HEK293T (cell line): Measurements from ENCODE around the gene SLC25A26.

Source experiments
- CTCF ChIA-PET: fragments of 350-600 bp; formaldehyde crosslinking; extraction: SDS; loops from one replicate; lab custom pipeline; 2021; ENCODE audit warnings: antibody characterized with exemption, inconsistent platforms; lab: Yijun Ruan, JAX
- POLR2A ChIA-PET: fragments of 350-600 bp; formaldehyde crosslinking; extraction: SDS; loops from one replicate; lab custom pipeline; 2020; ENCODE audit warnings: antibody characterized with exemption, inconsistent platforms; lab: Yijun Ruan, JAX
- DNase-seq: peaks from one replicate; pipeline ENCODE4 v3.0.0; 2012; ENCODE audit warnings: mixed read lengths; ENCODE audit errors: extremely low spot score
- ARNT ChIP-seq: fragments of 450-650 bp; IDR thresholded peaks from 2 replicates; pipeline ENCODE4 v1.6.1; 2017; ENCODE audit warnings: mild to moderate bottlenecking
- BHLHE40 ChIP-seq: fragments of 450-650 bp; IDR thresholded peaks from 2 replicates; pipeline ENCODE4 v1.6.1; 2016; ENCODE audit warnings: mild to moderate bottlenecking, moderate library complexity, borderline replicate concordance
- CTBP1 ChIP-seq: fragments of 450-650 bp; IDR thresholded peaks from 2 replicates; pipeline ENCODE4 v1.6.1; 2016; ENCODE audit warnings: borderline replicate concordance
- ELF4 ChIP-seq: fragments of 450-650 bp; IDR thresholded peaks from 2 replicates; pipeline ENCODE4 v1.6.1; 2017; ENCODE audit warnings: antibody characterized with exemption
- FOXA1 ChIP-seq: fragments of 450-650 bp; IDR thresholded peaks from 2 replicates; pipeline ENCODE4 v1.6.1; 2016; ENCODE audit warnings: mild to moderate bottlenecking
- FOXK2 ChIP-seq: fragments of 450-650 bp; IDR thresholded peaks from 2 replicates; pipeline ENCODE4 v1.6.1; 2016; ENCODE audit warnings: mild to moderate bottlenecking
- FOXM1 ChIP-seq: fragments of 450-650 bp; IDR thresholded peaks from 2 replicates; pipeline ENCODE4 v1.6.1; 2017; ENCODE audit warnings: mild to moderate bottlenecking, borderline replicate concordance
- HDGF ChIP-seq: fragments of 450-650 bp; IDR thresholded peaks from 2 replicates; pipeline ENCODE4 v1.6.1; 2017; ENCODE audit warnings: antibody characterized with exemption, borderline replicate concordance
- L3MBTL2 ChIP-seq: fragments of 450-650 bp; conservative IDR thresholded peaks from 2 replicates; pipeline ENCODE4 v1.6.1; 2016; ENCODE audit warnings: mild to moderate bottlenecking
- LEF1 ChIP-seq: fragments of 450-650 bp; IDR thresholded peaks from 2 replicates; pipeline ENCODE4 v1.6.1; 2017; ENCODE audit warnings: mild to moderate bottlenecking, borderline replicate concordance
- NFRKB ChIP-seq: fragments of 450-650 bp; IDR thresholded peaks from 2 replicates; pipeline ENCODE4 v1.6.1; 2016; ENCODE audit warnings: mild to moderate bottlenecking, moderate library complexity
- PKNOX1 ChIP-seq: fragments of 450-650 bp; IDR thresholded peaks from 2 replicates; pipeline ENCODE4 v1.6.1; 2016
- SP1 ChIP-seq: fragments of 450-650 bp; IDR thresholded peaks from 2 replicates; pipeline ENCODE4 v1.6.1; 2017
- SUZ12 ChIP-seq: fragments of 450-650 bp; IDR thresholded peaks from 2 replicates; pipeline ENCODE4 v1.6.1; 2016; ENCODE audit warnings: mild to moderate bottlenecking
- TARDBP ChIP-seq: fragments of 450-650 bp; IDR thresholded peaks from 2 replicates; pipeline ENCODE4 v1.6.1; 2016
- ZNF384 ChIP-seq: fragments of 450-650 bp; IDR thresholded peaks from 2 replicates; pipeline ENCODE4 v1.6.1; 2016

SLC25A26 gene

DNA sequence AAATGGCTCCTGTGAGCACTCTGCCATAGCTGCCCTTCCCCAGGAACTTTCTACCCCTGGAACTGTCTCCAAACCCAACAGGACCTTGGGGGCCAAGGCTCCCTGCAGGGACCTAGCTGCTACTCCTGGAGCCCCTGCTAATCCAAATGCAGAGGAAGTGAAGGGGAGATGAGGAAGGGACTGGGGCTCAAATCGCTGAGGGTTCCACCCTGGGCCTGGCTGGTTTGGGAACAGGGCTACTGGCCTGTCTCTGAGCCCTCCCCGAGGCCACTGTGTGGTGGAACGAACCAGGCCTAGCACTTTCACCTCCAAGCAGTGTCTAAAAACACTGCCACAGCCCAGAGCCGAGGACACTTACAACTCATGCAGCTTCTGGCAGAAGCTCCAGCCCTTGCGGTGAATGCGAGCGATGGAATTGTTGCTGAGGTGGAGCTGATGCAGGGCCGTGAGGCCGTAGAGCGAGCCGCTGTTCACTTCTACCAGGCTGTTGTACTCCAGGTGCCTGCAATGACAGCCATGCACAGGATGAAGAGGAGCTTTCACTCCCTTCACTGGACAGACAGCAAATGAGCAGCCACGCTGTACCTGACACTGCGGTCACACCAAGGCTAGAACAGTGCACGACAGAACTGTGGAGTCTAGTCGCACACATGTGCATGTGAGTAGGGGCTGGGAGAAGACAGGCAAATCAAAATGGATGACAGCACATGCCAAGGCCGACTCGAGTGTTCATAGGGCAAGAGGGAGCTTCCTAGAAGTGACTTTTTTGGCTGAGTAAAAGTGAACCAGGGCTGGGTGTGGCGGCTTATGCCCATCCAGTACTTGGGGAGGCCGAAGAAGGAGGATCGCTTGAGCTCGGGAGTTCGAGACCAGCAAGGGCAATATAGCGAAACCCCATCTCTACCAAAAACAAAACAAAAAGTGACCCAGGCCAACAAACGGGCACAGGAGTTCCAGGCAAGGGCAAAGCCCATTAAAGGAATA, 189.3 kb downstream of the SLC25A26 start:
- TF ChIP-seq L3MBTL2 (no peak), BHLHE40 (no peak), ELF4 (no peak), SP1 (no peak), LEF1 (no peak), CTBP1 (no peak), SUZ12 (no peak), PKNOX1 (no peak), ARNT (no peak), FOXK2 (no peak), NFRKB (no peak)
- POLR2A ChIA-PET = no interaction called here
- CTCF ChIA-PET = no interaction called here
- DNase-seq = no peak

GRCh38 chr3:66410976-66411375, 190.2 kb downstream of the SLC25A26 start:
- POLR2A ChIA-PET = no interaction called here
- TF ChIP-seq HDGF (no peak), SP1 (no peak), LEF1 (no peak), NFRKB (no peak), BHLHE40 (no peak), FOXK2 (no peak), ZNF384 (no peak), FOXA1 (no peak), ELF4 (no peak), CTBP1 (no peak), TARDBP (no peak), L3MBTL2 (no peak), SUZ12 (no peak)
- CTCF ChIA-PET = no interaction called here
- no peak for DNase-seq

GRCh38 chr3:66411474-66411873, 190.7 kb downstream of the SLC25A26 start:
- ChIA-PET CTCF (no interaction called here), POLR2A (no interaction called here)
- TF ChIP-seq HDGF (no peak), SUZ12 (no peak), L3MBTL2 (no peak), BHLHE40 (no peak), ELF4 (no peak), ARNT (no peak), SP1 (no peak), FOXM1 (no peak), LEF1 (no peak), FOXA1 (no peak), FOXK2 (no peak), NFRKB (no peak), ZNF384 (no peak), CTBP1 (no peak), PKNOX1 (no peak), TARDBP (no peak)
- DNase-seq = no peak

GRCh38 chr3:66411961-66412887, 191.4 kb downstream of the SLC25A26 start:
- ChIA-PET CTCF (no interaction called here), POLR2A (no interaction called here)
- no peak for DNase-seq
- TF ChIP-seq L3MBTL2 (no peak), TARDBP (no peak), HDGF (no peak), CTBP1 (no peak), FOXA1 (no peak), FOXK2 (no peak), LEF1 (no peak), FOXM1 (no peak), BHLHE40 (no peak), SUZ12 (no peak), ARNT (no peak)

DNA sequence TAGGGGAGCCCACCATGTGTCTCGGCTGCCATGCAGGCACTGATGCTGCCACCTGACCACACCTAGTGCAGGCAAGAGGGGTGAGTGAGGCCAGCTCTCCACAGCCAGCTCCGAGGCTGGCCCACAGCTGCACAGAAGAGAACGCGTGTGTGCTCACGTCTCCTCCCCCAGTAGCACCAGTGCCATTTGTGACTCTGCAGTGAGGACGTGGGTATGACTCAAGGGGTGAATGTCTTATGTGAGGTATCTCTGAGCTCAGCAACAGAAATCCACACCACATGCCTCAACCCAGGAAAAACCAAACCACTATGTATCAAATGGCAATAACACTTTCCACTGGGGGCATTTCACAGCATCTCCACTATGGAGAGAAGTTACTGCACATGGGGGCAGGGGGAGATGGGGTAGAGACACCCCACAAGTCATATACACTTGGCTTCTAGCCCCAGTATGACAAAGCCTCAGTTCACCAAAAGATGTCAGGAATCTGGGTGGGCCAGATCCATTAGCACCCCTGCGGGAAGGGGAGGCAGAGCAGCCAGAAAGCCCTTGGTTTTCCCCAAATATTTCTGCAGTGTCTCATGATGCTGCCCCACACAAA, 192.4 kb downstream of the SLC25A26 start:
- DNase-seq = no peak
- CTCF ChIA-PET = no interaction called here
- POLR2A ChIA-PET = no interaction called here
- no peak for TF ChIP-seq FOXM1
- TF ChIP-seq TARDBP = no peak
- TF ChIP-seq SP1 = no peak
- TF ChIP-seq LEF1 = no peak
- TF ChIP-seq ZNF384 = no peak
- TF ChIP-seq CTBP1 = no peak
- TF ChIP-seq L3MBTL2 = no peak
- no peak for TF ChIP-seq ARNT
- TF ChIP-seq ELF4 = no peak
- no peak for TF ChIP-seq FOXA1
- no peak for TF ChIP-seq PKNOX1
- no peak for TF ChIP-seq NFRKB
- TF ChIP-seq SUZ12 = no peak
- no peak for TF ChIP-seq BHLHE40
